ENCODE data around the gene SMC6. TPM values are rescaled to one million over a fixed set of nuclear protein-coding genes. Genes with fewer than 3 reads are reported as not detected.

The SMC6 gene
- total RNA-seq, 2 donors from 2014 or later = 6.1 to 12.2 TPM

- peaks cover 27% of the 10 kb centered on the region for H3K36me3 ChIP-seq
- no peaks in the 10 kb centered on the region for H3K9me3 ChIP-seq
- H3K4me3 ChIP-seq = no peak overlapping the region
- no peaks in the 10 kb centered on the region for H3K27me3 ChIP-seq
- H3K27ac ChIP-seq = no peak overlapping the region
- H3K4me1 ChIP-seq = no peaks in the 10 kb centered on the region
- no peak for TF ChIP-seq CTCF (IDR thresholded peaks at IDR 0.05)
- no peak for DNase-seq (ENCODE audit: low spot score)
Measured at GRCh38 chr2:17683981-17684380, 69.6 kb downstream of the SMC6 start.

- no peaks in the 10 kb centered on the region for H3K4me1 ChIP-seq
- no peak for TF ChIP-seq CTCF (IDR thresholded peaks at IDR 0.05)
- DNase-seq (ENCODE audit: low spot score) = no peak
- H3K36me3 ChIP-seq = peaks cover 15% of the 10 kb centered on the region
- H3K9me3 ChIP-seq = no peaks in the 10 kb centered on the region
- H3K4me3 ChIP-seq = no peak overlapping the region
- no peaks in the 10 kb centered on the region for H3K27me3 ChIP-seq
- H3K27ac ChIP-seq = no peak overlapping the region
Measured at GRCh38 chr2:17682098-17682857, 71.3 kb downstream of the SMC6 start.

GRCh38 chr2:17680119-17680518 lies 73.5 kb downstream of the SMC6 start:
- no peak for DNase-seq (ENCODE audit: low spot score)
- H3K36me3 ChIP-seq = peaks cover 7% of the 10 kb centered on the region
- no peak overlapping the region for H3K4me3 ChIP-seq
- no peaks in the 10 kb centered on the region for H3K4me1 ChIP-seq
- H3K9me3 ChIP-seq = no peaks in the 10 kb centered on the region
- no peak overlapping the region for H3K27ac ChIP-seq
- no peaks in the 10 kb centered on the region for H3K27me3 ChIP-seq
- no peak for TF ChIP-seq CTCF (IDR thresholded peaks at IDR 0.05)

GRCh38 chr2:17674817-17675216 lies 78.8 kb downstream of the SMC6 start:
- no peak for TF ChIP-seq CTCF (IDR thresholded peaks at IDR 0.05)
- Histone ChIP-seq H3K4me1 (no peaks in the 10 kb centered on the region), H3K27me3 (no peaks in the 10 kb centered on the region), H3K27ac (no peak overlapping the region), H3K9me3 (no peaks in the 10 kb centered on the region), H3K4me3 (no peak overlapping the region), H3K36me3 (peaks cover under 1% of the 10 kb centered on the region)
- no peak for DNase-seq (ENCODE audit: low spot score)

- no peaks in the 10 kb centered on the region for H3K4me1 ChIP-seq
- H3K9me3 ChIP-seq = no peaks in the 10 kb centered on the region
- no peak overlapping the region for H3K4me3 ChIP-seq
- no peak for DNase-seq (ENCODE audit: low spot score)
- no peak for TF ChIP-seq CTCF (IDR thresholded peaks at IDR 0.05)
- peaks cover 8% of the 10 kb centered on the region for H3K36me3 ChIP-seq
- no peak overlapping the region for H3K27ac ChIP-seq
- H3K27me3 ChIP-seq = no peaks in the 10 kb centered on the region
Measured at GRCh38 chr2:17672583-17673317, 80.9 kb downstream of the SMC6 start.
